GM18526 (cell line): Measurements from ENCODE around the gene PRSS22.

Source experiments
- POLR2A ChIP-seq: IDR thresholded peaks from 3 replicates; pipeline ENCODE4 v1.6.1; 2011; ENCODE audit not compliant: insufficient read length; ENCODE audit errors: extremely low read depth

The PRSS22 gene

GRCh38 chr16:2828521-2828840 is 29.5 kb downstream of the PRSS22 start:
- no peak for TF ChIP-seq POLR2A

- TF ChIP-seq POLR2A = no peak
Measured at GRCh38 chr16:2827831-2828520, 30.0 kb downstream of the PRSS22 start.

GRCh38 chr16:2827374-2827791 is 30.6 kb downstream of the PRSS22 start:
- TF ChIP-seq POLR2A = no peak

- TF ChIP-seq POLR2A = no peak
Measured at GRCh38 chr16:2826591-2827373, 31.2 kb downstream of the PRSS22 start.

GRCh38 chr16:2825906-2826305 is 32.1 kb downstream of the PRSS22 start:
- no peak for TF ChIP-seq POLR2A

- no peak for TF ChIP-seq POLR2A
Measured at GRCh38 chr16:2825049-2825742, 32.8 kb downstream of the PRSS22 start.

GRCh38 chr16:2824626-2825025 is 33.3 kb downstream of the PRSS22 start:
- no peak for TF ChIP-seq POLR2A

- TF ChIP-seq POLR2A = no peak
Measured at GRCh38 chr16:2822496-2822895, 35.5 kb downstream of the PRSS22 start.

- TF ChIP-seq POLR2A = no peak
Measured at GRCh38 chr16:2822158-2822495, 35.8 kb downstream of the PRSS22 start.

- TF ChIP-seq POLR2A = no peak
Measured at GRCh38 chr16:2821487-2822157, 36.3 kb downstream of the PRSS22 start.

- TF ChIP-seq POLR2A = no peak
Measured at GRCh38 chr16:2820836-2821486, 37.0 kb downstream of the PRSS22 start.

- TF ChIP-seq POLR2A = no peak
Measured at GRCh38 chr16:2819939-2820835, 37.8 kb downstream of the PRSS22 start.

- no peak for TF ChIP-seq POLR2A
Measured at GRCh38 chr16:2819179-2819938, 38.6 kb downstream of the PRSS22 start.
